Body of pancreas (tissue), 4 donors: ENCODE data around the gene RTRAF. TPM values are rescaled to one million over a fixed set of nuclear protein-coding genes. Genes with fewer than 3 reads are reported as not detected.

Source experiments
- ATAC-seq: fragments of 150-250 bp; one replicate; pipeline ENCODE4 v1.9.1; 2016
- DNase-seq, 4 donors: peaks; one replicate each; pipeline ENCODE4 v3.0.0-alpha.2; 2019
- H3K27ac ChIP-seq, 4 donors: fragments of 200-600 bp; sonication (generic); 1 replicate in 3 of 4; 2 replicates in 1 of 4; pipeline versions ENCODE4 v1.5.1 to v1.6.1; 2016 to 2019; ENCODE audit warnings: mild to moderate bottlenecking in 1 of 4, mixed read lengths in 1 of 4, moderate library complexity in 1 of 4
- H3K27me3 ChIP-seq, 2 donors: fragments of 200-600 bp; sonication (generic); one replicate each; pipeline ENCODE4 v1.6.0; 2016; ENCODE audit warnings: mild to moderate bottlenecking in 1 of 2
- H3K36me3 ChIP-seq, 2 donors: fragments of 200-600 bp; sonication (generic); replicated peaks in 1 of 2; 2 replicates each; pipeline ENCODE4 v1.5.1; 2016; ENCODE audit warnings: low read depth in 2 of 2; ENCODE audit not compliant: insufficient read depth in 1 of 2
- H3K4me1 ChIP-seq: fragments of 200-600 bp; sonication (generic); one replicate; pipeline ENCODE4 v1.6.0; 2016
- H3K4me3 ChIP-seq, 2 donors: fragments of 200-600 bp; sonication (generic); 1 replicate in 1 of 2; 2 replicates in 1 of 2; pipeline ENCODE4 v1.5.1; 2016 to 2019
- H3K9me3 ChIP-seq, 3 donors: fragments of 200-600 bp; sonication (generic); 1 replicate in 2 of 3; 2 replicates in 1 of 3; pipeline ENCODE4 v1.5.1; 2016
- POLR2A ChIP-seq, 3 donors: fragments of 450-650 bp; IDR thresholded peaks; one replicate each; pipeline ENCODE4 v1.6.1; 2016; ENCODE audit warnings: antibody characterized with exemption in 3 of 3, mild to moderate bottlenecking in 2 of 3
- WGBS, 2 donors: methylation state at CpG; one replicate each; pipeline ENCODE4 v1.1.5; 2017; 5-methylcytosine and 5-hydroxymethylcytosine counted together
- intact Hi-C: fragments of 100-400 bp; cut with DNase I; formaldehyde crosslinking; loops from one replicate; pipeline ENCODE4 v1.15.1; 2023
- total RNA-seq, 2 donors: library from RNA; depleted of rRNA; stranded (reverse); fragments of >200 nt; gene quantifications; one replicate each; pipeline ENCODE4 v1.1.0, GENCODE V29; 2016
- TF ChIP-seq, protein P1 (sequence below), 7 experiments: fragments of 450-650 bp in 4 of 7; fragments of 200-600 bp in 3 of 7; sonication (generic) in 3 of 7; IDR thresholded peaks; one replicate each; pipeline ENCODE4 v1.5.1; 2016 to 2019; ENCODE audit warnings: antibody characterized with exemption in 7 of 7

Gene RTRAF
- total RNA-seq, 2 donors from 2014 or later = 15.2 to 40.7 TPM

DNA sequence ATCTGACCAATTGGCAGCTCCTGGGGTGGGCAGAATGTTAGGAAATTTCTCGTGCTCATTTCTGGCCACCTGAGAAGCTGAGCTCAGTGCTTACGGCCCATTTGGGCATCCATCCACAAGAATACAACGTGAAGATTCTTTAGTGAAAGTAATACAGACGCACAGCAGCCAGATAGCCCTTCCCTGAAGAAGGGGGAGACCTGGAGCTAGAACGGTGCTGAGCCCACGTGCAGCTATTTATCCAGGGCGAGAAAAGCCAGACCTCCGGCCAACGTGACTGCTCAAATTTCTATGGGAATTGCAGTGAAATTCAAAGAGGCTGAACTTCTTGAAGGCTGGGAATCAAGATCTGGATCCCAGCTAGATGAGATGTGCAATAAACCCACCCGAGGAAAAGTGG, 58.8 kb downstream of the RTRAF start:
- TF ChIP-seq, protein P1, sequence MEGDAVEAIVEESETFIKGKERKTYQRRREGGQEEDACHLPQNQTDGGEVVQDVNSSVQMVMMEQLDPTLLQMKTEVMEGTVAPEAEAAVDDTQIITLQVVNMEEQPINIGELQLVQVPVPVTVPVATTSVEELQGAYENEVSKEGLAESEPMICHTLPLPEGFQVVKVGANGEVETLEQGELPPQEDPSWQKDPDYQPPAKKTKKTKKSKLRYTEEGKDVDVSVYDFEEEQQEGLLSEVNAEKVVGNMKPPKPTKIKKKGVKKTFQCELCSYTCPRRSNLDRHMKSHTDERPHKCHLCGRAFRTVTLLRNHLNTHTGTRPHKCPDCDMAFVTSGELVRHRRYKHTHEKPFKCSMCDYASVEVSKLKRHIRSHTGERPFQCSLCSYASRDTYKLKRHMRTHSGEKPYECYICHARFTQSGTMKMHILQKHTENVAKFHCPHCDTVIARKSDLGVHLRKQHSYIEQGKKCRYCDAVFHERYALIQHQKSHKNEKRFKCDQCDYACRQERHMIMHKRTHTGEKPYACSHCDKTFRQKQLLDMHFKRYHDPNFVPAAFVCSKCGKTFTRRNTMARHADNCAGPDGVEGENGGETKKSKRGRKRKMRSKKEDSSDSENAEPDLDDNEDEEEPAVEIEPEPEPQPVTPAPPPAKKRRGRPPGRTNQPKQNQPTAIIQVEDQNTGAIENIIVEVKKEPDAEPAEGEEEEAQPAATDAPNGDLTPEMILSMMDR (IDR thresholded peaks at IDR 0.05) = no peak
- TF ChIP-seq POLR2A (IDR thresholded peaks at IDR 0.05) = no peak
- intact Hi-C loops = no loop called here
- ATAC-seq (no peak), DNase-seq (no peak)
- Histone ChIP-seq H3K4me1 (peaks cover 22% of the 10 kb centered on the region), H3K36me3 (no peaks in the 10 kb centered on the region), H3K27me3 (no peaks in the 10 kb centered on the region), H3K27ac (no peak overlapping the region), H3K4me3 (no peak overlapping the region), H3K9me3 (no peaks in the 10 kb centered on the region)
- 81 to 89% methylated on average over 9 to 10 of the region's 10 CpGs for WGBS, 2 donors

- TF ChIP-seq, protein P1 (IDR thresholded peaks at IDR 0.05) = no peak
- TF ChIP-seq POLR2A (IDR thresholded peaks at IDR 0.05) = no peak
- Histone ChIP-seq H3K4me1 (peaks cover 18% of the 10 kb centered on the region), H3K9me3 (no peaks in the 10 kb centered on the region), H3K36me3 (no peaks in the 10 kb centered on the region), H3K4me3 (no peak overlapping the region), H3K27me3 (no peaks in the 10 kb centered on the region), H3K27ac (no peak overlapping the region)
- intact Hi-C loops = no loop called here
- ATAC-seq (no peak), DNase-seq (no peak)
- WGBS, 2 donors = 64 to 75% methylated on average over 3 of the region's 3 CpGs
Measured at GRCh38 chr14:52048641-52049204, 59.4 kb downstream of the RTRAF start.

DNA sequence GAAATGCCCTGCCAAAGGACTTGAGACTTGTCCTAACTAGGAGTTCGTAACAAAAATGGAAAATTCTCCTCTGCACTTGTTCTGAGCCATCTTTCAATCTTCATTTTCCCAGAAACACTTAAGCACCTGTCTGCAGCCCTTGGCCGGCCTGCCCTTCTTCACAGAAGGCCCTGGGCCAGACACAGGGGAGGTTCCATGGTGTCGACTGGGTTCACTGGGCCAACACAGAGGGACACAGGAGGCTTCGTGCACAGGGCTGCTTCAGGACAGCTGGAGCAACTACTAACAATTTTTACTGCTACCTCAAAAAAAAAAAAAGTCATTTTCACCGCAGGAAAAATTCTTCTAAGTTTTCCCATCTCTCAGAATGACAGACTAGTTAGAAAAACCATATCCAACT, 59.9 kb downstream of the RTRAF start:
- intact Hi-C loops = no loop called here

GRCh38 chr14:52049721-52050588, 60.6 kb downstream of the RTRAF start:
- intact Hi-C loops = no loop called here
- Histone ChIP-seq H3K36me3 (no peaks in the 10 kb centered on the region), H3K27ac (no peak overlapping the region), H3K4me1 (peaks cover 13% of the 10 kb centered on the region), H3K9me3 (no peaks in the 10 kb centered on the region), H3K27me3 (no peaks in the 10 kb centered on the region), H3K4me3 (no peak overlapping the region)
- TF ChIP-seq, protein P1 (IDR thresholded peaks at IDR 0.05) = no peak
- no peak for TF ChIP-seq POLR2A (IDR thresholded peaks at IDR 0.05)
- DNase-seq (no peak), ATAC-seq (no peak)
- WGBS, 2 donors = 64 to 77% methylated on average over 3 to 6 of the region's 6 CpGs

More for the DNA sequence above, 59.9 kb downstream of the RTRAF start:
- H3K9me3 ChIP-seq = no peaks in the 10 kb centered on the region
- H3K27ac ChIP-seq = no peak overlapping the region
- no peaks in the 10 kb centered on the region for H3K36me3 ChIP-seq
- no peak for DNase-seq
- TF ChIP-seq, protein P1 (IDR thresholded peaks at IDR 0.05) = no peak
- no peak for TF ChIP-seq POLR2A (IDR thresholded peaks at IDR 0.05)
- H3K4me3 ChIP-seq = no peak overlapping the region
- no peaks in the 10 kb centered on the region for H3K27me3 ChIP-seq
- no peak for ATAC-seq
- WGBS, 2 donors = 92 to 93% methylated on average over 5 of the region's 5 CpGs
- peaks cover 18% of the 10 kb centered on the region for H3K4me1 ChIP-seq
